Measurements from ENCODE around the gene UGT1A10. TPM values are rescaled to one million over a fixed set of nuclear protein-coding genes. Genes with fewer than 3 reads are reported as not detected.
"Not testable (repeated sequence)": the region's sequence is repeated elsewhere in the genome, so short reads cannot be mapped to it uniquely, and the experiment has no call there.

Gene UGT1A10
- total and polyA plus RNA-seq, 8 donors: 0.09 TPM; not detected in 7

GRCh38 chr2:233747283-233747544 is 111.0 kb downstream of the UGT1A10 start:
- ATAC-seq: no peak
- no peaks in the 10 kb centered on the region for H3K36me3 ChIP-seq
- WGBS, 2 donors: 87 to 89% methylated on average over 6 of the region's 6 CpGs
- no peaks in the 10 kb centered on the region for H3K4me1 ChIP-seq
- no peak for DNase-seq
- no peak overlapping the region for H3K27ac ChIP-seq
- H3K9me3 ChIP-seq: no peaks in the 10 kb centered on the region
- H3K27me3 ChIP-seq: no peaks in the 10 kb centered on the region
- FAIRE-seq: no peak
- H3K4me3 ChIP-seq: no peak overlapping the region
- intact Hi-C loops (cut with DNase I): no loop called here
- TF ChIP-seq CTCF (IDR thresholded peaks at IDR 0.05): no peak

GRCh38 chr2:233750689-233751088 is 114.4 kb downstream of the UGT1A10 start:
- H3K4me1 ChIP-seq; H3K36me3 ChIP-seq; FAIRE-seq; ATAC-seq; H3K27me3 ChIP-seq; H3K4me3 ChIP-seq; H3K9me3 ChIP-seq; intact Hi-C loops (cut with DNase I); H3K27ac ChIP-seq; DNase-seq: not testable (repeated sequence)
- 79 to 86% methylated on average over 2 of the region's 2 CpGs for WGBS, 2 donors

GRCh38 chr2:233751212-233752009 is 115.2 kb downstream of the UGT1A10 start:
- H3K27me3 ChIP-seq; intact Hi-C loops (cut with DNase I); FAIRE-seq; H3K4me3 ChIP-seq; ATAC-seq; DNase-seq; H3K27ac ChIP-seq; H3K9me3 ChIP-seq; H3K4me1 ChIP-seq; H3K36me3 ChIP-seq: not testable (repeated sequence)
- WGBS, 2 donors: 53 to 57% methylated on average over 2 of the region's 2 CpGs

GRCh38 chr2:233754872-233755611 is 118.8 kb downstream of the UGT1A10 start:
- Histone ChIP-seq H3K36me3 (no peaks in the 10 kb centered on the region), H3K4me1 (no peaks in the 10 kb centered on the region), H3K27me3 (no peaks in the 10 kb centered on the region), H3K27ac (no peak overlapping the region), H3K4me3 (no peak overlapping the region), H3K9me3 (no peaks in the 10 kb centered on the region)
- no peak for TF ChIP-seq CTCF (IDR thresholded peaks at IDR 0.05)
- WGBS, 2 donors: 87 to 90% methylated on average over 42 to 44 of the region's 44 CpGs
- no peak for ATAC-seq
- FAIRE-seq: no peak
- intact Hi-C loops (cut with DNase I): no loop called here
- DNase-seq: no peak

GRCh38 chr2:233756429-233757081 is 120.3 kb downstream of the UGT1A10 start:
- H3K27ac ChIP-seq: no peak overlapping the region
- H3K27me3 ChIP-seq: no peaks in the 10 kb centered on the region
- TF ChIP-seq CTCF (IDR thresholded peaks at IDR 0.05): no peak
- DNase-seq: no peak
- H3K36me3 ChIP-seq: no peaks in the 10 kb centered on the region
- peak; percentile 34 to 94 (median 66) for ATAC-seq
- H3K9me3 ChIP-seq: no peaks in the 10 kb centered on the region
- intact Hi-C loops (cut with DNase I): no loop called here
- H3K4me1 ChIP-seq: no peaks in the 10 kb centered on the region
- 35 to 40% methylated on average over 7 of the region's 7 CpGs for WGBS, 2 donors
- H3K4me3 ChIP-seq: no peak overlapping the region
- peak; percentile 5 for FAIRE-seq

Measured in pancreas (tissue), 10 donors.